ENCODE data around the gene CMYA5.

Gene CMYA5

GRCh38 chr5:79843450-79844388, 154.1 kb downstream of the CMYA5 start:
- no peaks in the 10 kb centered on the region for H3K9me3 ChIP-seq (ENCODE audit: control insufficient read depth, insufficient read depth, low read length)
- H3K27me3 ChIP-seq (ENCODE audit: control insufficient read depth, low read length): peaks cover 4% of the 10 kb centered on the region; the same call in 1 of the 2 replicates
- H3K4me1 ChIP-seq (ENCODE audit: control insufficient read depth, low read length): no peaks in the 10 kb centered on the region
- H4K20me1 ChIP-seq (ENCODE audit: control insufficient read depth, insufficient read depth, low read depth, low read length): no peaks in the 10 kb centered on the region
- no peaks in the 10 kb centered on the region for H3K36me3 ChIP-seq (ENCODE audit: control insufficient read depth, low read length)
- no peaks in the 10 kb centered on the region for H3K79me2 ChIP-seq (ENCODE audit: control insufficient read depth, low read length)
- H3K27ac ChIP-seq (ENCODE audit: low read depth, low read length): no peak overlapping the region
- H3K9me2 ChIP-seq (replicated peaks; ENCODE audit: control insufficient read depth, low read length): no peaks in the 10 kb centered on the region
- H3K4me2 ChIP-seq (ENCODE audit: low read length): no peak overlapping the region
- no peaks in the 10 kb centered on the region for H3F3A ChIP-seq (ENCODE audit: control insufficient read depth, insufficient read depth)
- no peak overlapping the region for H3K4me3 ChIP-seq (ENCODE audit: low read length)
- TF ChIP-seq CTCF (IDR thresholded peaks at IDR 0.05; ENCODE audit: low read depth, low read length, poor library complexity, severe bottlenecking) (no peak), EZH2phosphoT487 (IDR thresholded peaks at IDR 0.05; ENCODE audit: borderline replicate concordance, low read length) (no peak)

DNA sequence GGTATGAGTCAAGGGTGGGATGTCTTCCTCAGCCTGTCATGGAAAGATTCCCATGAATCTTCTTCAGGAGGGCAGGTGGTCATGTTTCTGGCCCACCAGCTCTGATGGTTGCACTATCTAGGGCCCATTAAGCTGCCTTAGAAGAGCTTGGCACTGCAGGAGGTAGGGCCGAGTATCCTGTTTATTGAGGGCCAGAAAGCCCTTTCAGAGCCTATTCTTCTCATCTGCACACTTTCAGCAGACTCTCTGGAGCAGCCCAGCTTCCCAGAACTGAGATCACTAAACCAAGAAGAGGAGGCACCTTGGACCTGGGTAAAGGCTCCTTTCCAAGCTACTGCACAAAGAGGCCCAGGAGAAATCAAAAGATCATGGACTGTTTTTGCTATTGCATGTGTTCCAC, 154.9 kb downstream of the CMYA5 start:
- H3K4me1 ChIP-seq (ENCODE audit: control insufficient read depth, low read length): no peaks in the 10 kb centered on the region
- H4K20me1 ChIP-seq (ENCODE audit: control insufficient read depth, insufficient read depth, low read depth, low read length): no peaks in the 10 kb centered on the region
- no peaks in the 10 kb centered on the region for H3F3A ChIP-seq (ENCODE audit: control insufficient read depth, insufficient read depth)
- H3K4me2 ChIP-seq (ENCODE audit: low read length): no peak overlapping the region
- H3K27ac ChIP-seq (ENCODE audit: low read depth, low read length): no peak overlapping the region
- H3K9me2 ChIP-seq (replicated peaks; ENCODE audit: control insufficient read depth, low read length): no peaks in the 10 kb centered on the region
- H3K79me2 ChIP-seq (ENCODE audit: control insufficient read depth, low read length): no peaks in the 10 kb centered on the region
- H3K36me3 ChIP-seq (ENCODE audit: control insufficient read depth, low read length): no peaks in the 10 kb centered on the region
- TF ChIP-seq EZH2phosphoT487 (IDR thresholded peaks at IDR 0.05; ENCODE audit: borderline replicate concordance, low read length): no peak
- TF ChIP-seq CTCF (IDR thresholded peaks at IDR 0.05; ENCODE audit: low read depth, low read length, poor library complexity, severe bottlenecking): no peak
- H3K4me3 ChIP-seq (ENCODE audit: low read length): no peak overlapping the region
- no peaks in the 10 kb centered on the region for H3K9me3 ChIP-seq (ENCODE audit: control insufficient read depth, insufficient read depth, low read length)
- peaks cover 4% of the 10 kb centered on the region; the same call in 1 of the 2 replicates for H3K27me3 ChIP-seq (ENCODE audit: control insufficient read depth, low read length)

DNA sequence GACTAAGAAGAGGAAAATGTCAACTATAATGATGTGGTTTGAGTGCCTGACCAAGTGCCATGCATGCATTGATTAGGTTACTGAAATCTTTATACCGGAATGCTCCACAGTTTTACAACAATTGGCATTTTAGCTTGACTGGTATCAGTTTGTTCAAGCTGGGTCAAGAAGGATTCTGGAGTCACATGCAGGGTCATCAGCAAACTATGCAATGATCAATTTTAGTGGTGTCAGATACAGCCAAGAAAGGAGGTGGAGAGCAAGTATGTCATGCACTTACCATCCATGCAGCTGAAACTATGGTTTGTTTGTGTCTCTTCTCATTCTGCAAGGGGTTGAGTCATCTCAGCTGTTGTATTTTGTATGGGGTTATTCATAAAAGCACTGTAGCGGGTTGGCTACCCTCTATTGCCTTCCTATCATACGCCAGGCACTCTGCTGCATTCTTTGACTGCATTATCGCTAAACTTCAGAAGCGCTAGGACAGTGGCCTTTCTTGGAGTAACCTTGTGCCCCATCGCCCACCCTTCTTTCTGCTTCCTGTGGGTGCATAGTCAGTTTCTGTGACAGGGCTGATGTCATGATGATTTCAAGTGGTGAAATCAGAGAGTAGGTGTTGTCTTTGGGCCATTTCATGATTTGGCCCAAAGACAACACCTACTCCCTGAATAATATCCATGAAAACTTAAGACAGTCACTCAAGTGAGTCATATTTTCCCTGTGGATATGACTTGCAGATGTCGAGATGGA, 156.0 kb downstream of the CMYA5 start:
- no peaks in the 10 kb centered on the region for H3F3A ChIP-seq (ENCODE audit: control insufficient read depth, insufficient read depth)
- no peaks in the 10 kb centered on the region for H4K20me1 ChIP-seq (ENCODE audit: control insufficient read depth, insufficient read depth, low read depth, low read length)
- no peaks in the 10 kb centered on the region for H3K79me2 ChIP-seq (ENCODE audit: control insufficient read depth, low read length)
- H3K4me2 ChIP-seq (ENCODE audit: low read length): no peak overlapping the region
- H3K36me3 ChIP-seq (ENCODE audit: control insufficient read depth, low read length): no peaks in the 10 kb centered on the region
- no peaks in the 10 kb centered on the region for H3K9me2 ChIP-seq (replicated peaks; ENCODE audit: control insufficient read depth, low read length)
- H3K27ac ChIP-seq (ENCODE audit: low read depth, low read length): no peak overlapping the region
- no peak overlapping the region for H3K4me3 ChIP-seq (ENCODE audit: low read length)
- H3K9me3 ChIP-seq (ENCODE audit: control insufficient read depth, insufficient read depth, low read length): no peaks in the 10 kb centered on the region
- TF ChIP-seq EZH2phosphoT487 (IDR thresholded peaks at IDR 0.05; ENCODE audit: borderline replicate concordance, low read length): no peak
- no peak for TF ChIP-seq CTCF (IDR thresholded peaks at IDR 0.05; ENCODE audit: low read depth, low read length, poor library complexity, severe bottlenecking)
- peaks cover under 1% of the 10 kb centered on the region; the same call in 1 of the 2 replicates for H3K27me3 ChIP-seq (ENCODE audit: control insufficient read depth, low read length)
- no peaks in the 10 kb centered on the region for H3K4me1 ChIP-seq (ENCODE audit: control insufficient read depth, low read length)

Data from DOHH2 (cell line).